IMR-90 (cell line): Measurements from ENCODE around the gene CEMP1. TPM values are rescaled to one million over a fixed set of nuclear protein-coding genes. Genes with fewer than 3 reads are reported as not detected.
"Not testable (repeated sequence)": the region's sequence is repeated elsewhere in the genome, so short reads cannot be mapped to it uniquely, and the experiment has no call there.

Experiments
- ATAC-seq: fragments of 200-7000 bp; cut with Tn5 transposase; 2 replicates; pipeline ENCODE4 v1.9.1; 2020; ENCODE audit warnings: low read depth, mild to moderate bottlenecking, moderate library complexity
- BruUV-seq: library from RNA; stranded (reverse); fragments of 400-500 nt; replicated peaks from 2 replicates; lab custom pipeline; 2021; lab: Mats Ljungman, UMichigan
- CTCF ChIA-PET: fragments of 300-600 bp; formaldehyde crosslinking; extraction: SDS; loops from one replicate; lab custom pipeline; 2021; ENCODE audit warnings: antibody characterized with exemption; lab: Yijun Ruan, JAX
- POLR2A ChIA-PET: fragments of 300-600 bp; sonication (Branson Sonifier 250); formaldehyde crosslinking; loops from one replicate; lab custom pipeline; 2022; ENCODE audit warnings: antibody characterized with exemption; ENCODE audit not compliant: unreplicated experiment; lab: Charles Lee
- DNase-seq: peaks from one replicate; pipeline ENCODE4 v3.0.0; 2013
- H2AFZ ChIP-seq: replicated peaks from 2 replicates; pipeline ENCODE3; 2013; ENCODE audit warnings: low read length, mild to moderate bottlenecking; ENCODE audit not compliant: poor library complexity
- H2AK5ac ChIP-seq: 2 replicates; pipeline ENCODE4 v1.6.1; 2013; ENCODE audit warnings: low read depth, low read length, inconsistent platforms
- H2AK9ac ChIP-seq: replicated peaks from 2 replicates; pipeline ENCODE3; 2013; ENCODE audit warnings: mild to moderate bottlenecking, low read depth, low read length, moderate library complexity; ENCODE audit not compliant: poor library complexity
- H2BK120ac ChIP-seq: 2 replicates; pipeline ENCODE4 v1.6.1; 2013; ENCODE audit warnings: low read depth, low read length, inconsistent platforms
- H2BK15ac ChIP-seq: 3 replicates; pipeline ENCODE4 v1.6.1; 2013; ENCODE audit warnings: low read depth, low read length, inconsistent platforms
- H2BK20ac ChIP-seq: 2 replicates; pipeline ENCODE4 v1.6.1; 2013; ENCODE audit warnings: low read depth, mild to moderate bottlenecking, inconsistent platforms, low read length, moderate library complexity
- H2BK5ac ChIP-seq: 2 replicates; pipeline ENCODE4 v1.6.1; 2013; ENCODE audit warnings: mild to moderate bottlenecking, low read depth, low read length, inconsistent platforms; ENCODE audit not compliant: poor library complexity, severe bottlenecking
- H3K14ac ChIP-seq: replicated peaks from 2 replicates; pipeline ENCODE4 v1.6.1; 2013; ENCODE audit warnings: low read depth, low read length, inconsistent platforms
- H3K18ac ChIP-seq: 2 replicates; pipeline ENCODE4 v1.6.1; 2013; ENCODE audit warnings: low read depth, low read length, control low read depth
- H3K23ac ChIP-seq: 2 replicates; pipeline ENCODE4 v1.6.1; 2013; ENCODE audit warnings: low read depth, low read length, inconsistent platforms
- H3K27ac ChIP-seq: 2 replicates; pipeline ENCODE4 v1.5.1; 2013; ENCODE audit warnings: mild to moderate bottlenecking, control low read depth, low read length; ENCODE audit not compliant: insufficient read depth
- H3K27me3 ChIP-seq: 2 replicates; pipeline ENCODE4 v1.6.1; 2013; ENCODE audit warnings: low read length; ENCODE audit not compliant: control insufficient read depth, insufficient read depth
- H3K36me3 ChIP-seq: 2 replicates; pipeline ENCODE4 v1.6.1; 2013; ENCODE audit warnings: low read length, mixed read lengths; ENCODE audit not compliant: control insufficient read depth, insufficient read depth
- H3K4ac ChIP-seq: 2 replicates; pipeline ENCODE4 v1.6.1; 2013; ENCODE audit warnings: low read depth, low read length, inconsistent platforms
- H3K4me1 ChIP-seq: 2 replicates; pipeline ENCODE4 v1.6.1; 2013; ENCODE audit warnings: low read length, mixed read lengths; ENCODE audit not compliant: control insufficient read depth, insufficient read depth
- H3K4me2 ChIP-seq: 2 replicates; pipeline ENCODE4 v1.6.1; 2013; ENCODE audit warnings: low read depth, mild to moderate bottlenecking, control low read depth, low read length, moderate library complexity
- H3K4me3 ChIP-seq: 2 replicates; pipeline ENCODE4 v1.5.1; 2013; ENCODE audit warnings: low read depth, mild to moderate bottlenecking, control low read depth, low read length, moderate library complexity; ENCODE audit not compliant: insufficient read depth
- H3K56ac ChIP-seq: 2 replicates; pipeline ENCODE4 v1.6.1; 2013; ENCODE audit warnings: low read length, inconsistent platforms; ENCODE audit not compliant: insufficient read depth; ENCODE audit errors: extremely low read depth
- H3K79me1 ChIP-seq, 2 experiments: 2 replicates each; pipeline ENCODE4 v1.6.1; 2013; ENCODE audit warnings: low read length in 2 of 2, inconsistent platforms in 1 of 2, low read depth in 1 of 2
- H3K9ac ChIP-seq: 2 replicates; pipeline ENCODE4 v1.6.1; 2013; ENCODE audit warnings: low read depth, low read length, control low read depth
- H3K9me1 ChIP-seq: 2 replicates; pipeline ENCODE4 v1.6.1; 2013; ENCODE audit warnings: low read length, inconsistent platforms; ENCODE audit not compliant: insufficient read depth
- H3K9me3 ChIP-seq: 2 replicates; pipeline ENCODE4 v1.6.1; 2013; ENCODE audit warnings: low read length; ENCODE audit not compliant: control insufficient read depth, insufficient read depth
- H4K20me1 ChIP-seq: 2 replicates; pipeline ENCODE4 v1.6.1; 2013; ENCODE audit warnings: low read length, inconsistent platforms; ENCODE audit not compliant: insufficient read depth
- H4K5ac ChIP-seq: 2 replicates; pipeline ENCODE4 v1.6.1; 2013; ENCODE audit warnings: mild to moderate bottlenecking, low read depth, low read length, control low read depth
- H4K8ac ChIP-seq, 2 experiments: 2 replicates each; pipeline ENCODE4 v1.6.1; 2013; ENCODE audit warnings: low read depth in 2 of 2, low read length in 2 of 2, control low read depth in 1 of 2, inconsistent platforms in 1 of 2
- H4K91ac ChIP-seq: 2 replicates; pipeline ENCODE4 v1.6.1; 2013; ENCODE audit warnings: low read depth, low read length, inconsistent platforms; ENCODE audit not compliant: insufficient read depth
- CTCF ChIP-seq: conservative IDR thresholded peaks from 2 replicates; pipeline ENCODE4 v1.5.1; 2012; ENCODE audit warnings: mild to moderate bottlenecking, low read depth, low read length, improper control_type of control experiment
- RAD21 ChIP-seq: IDR thresholded peaks from 2 replicates; pipeline ENCODE4 v1.6.1; 2012; ENCODE audit warnings: low read length, improper control_type of control experiment
- whole genome bisulfite sequencing, 2 experiments: methylation state at CpG; one replicate each; pipeline versions ENCODE4 v1.1.5 to v1.1.7; 2013; ENCODE audit warnings: missing lambda C conversion rate in 2 of 2; ENCODE audit not compliant: insufficient read length in 1 of 2; ENCODE audit errors: extremely low coverage in 2 of 2; 5-methylcytosine and 5-hydroxymethylcytosine counted together
- dilution Hi-C: fragments of 300-500 bp; cut with HindIII; formaldehyde crosslinking; loops from one replicate; pipeline ENCODE4 v1.14.3; 2018; ENCODE audit warnings: low sequenced_read_pairs; ENCODE audit not compliant: unreplicated experiment
- in situ Hi-C: fragments of 300-500 bp; cut with MboI; formaldehyde crosslinking; loops from 3 replicates; pipeline ENCODE4 v1.14.3; 2019; ENCODE audit warnings: low sequenced_read_pairs, inconsistent platforms, mixed read lengths
- intact Hi-C: fragments of 100-400 bp; cut with micrococcal nuclease; formaldehyde crosslinking; loops from 2 replicates; pipeline ENCODE4 v1.10.0; 2022
- polyA plus RNA-seq, 3 experiments: library from polyadenylated mRNA; depleted of rRNA; stranded (reverse); fragments of >200 nt; gene quantifications; 2 replicates each; pipeline ENCODE4 v1.2.3, GENCODE V29; 2012; ENCODE audit warnings: low replicate concordance in 1 of 3
- total RNA-seq: library from RNA; depleted of rRNA; stranded (reverse); fragments of >200 nt; gene quantifications from 2 replicates; pipeline ENCODE4 v1.2.3, GENCODE V29; 2012

Gene CEMP1
- total and polyA plus RNA-seq, 2 of the 4 experiments (the other 2 are of a cell fraction) = not detected

GRCh38 chr16:2560798-2561133, 29.6 kb upstream of the CEMP1 start:
- H3K9me1 ChIP-seq, H3K9me3 ChIP-seq, H4K91ac ChIP-seq, H4K20me1 ChIP-seq, H3K4me1 ChIP-seq, H2AFZ ChIP-seq, H3K4me3 ChIP-seq, POLR2A ChIA-PET, H3K4ac ChIP-seq, H2BK120ac ChIP-seq, H3K18ac ChIP-seq, H3K14ac ChIP-seq, H3K79me1 ChIP-seq, H3K27ac ChIP-seq, BruUV-seq, H3K4me2 ChIP-seq, DNase-seq, in situ Hi-C loops, intact Hi-C loops, H3K36me3 ChIP-seq, H3K23ac ChIP-seq, H4K8ac ChIP-seq, H2BK15ac ChIP-seq, H3K9ac ChIP-seq, H2AK9ac ChIP-seq, H2BK20ac ChIP-seq, CTCF ChIA-PET, H4K5ac ChIP-seq, H3K56ac ChIP-seq, H3K27me3 ChIP-seq, dilution Hi-C loops, H2AK5ac ChIP-seq, H2BK5ac ChIP-seq: not testable (repeated sequence)
- WGBS, 2 experiments = no CpG with 5 or more reads among the region's 4 CpGs
- ATAC-seq = peak; percentile 98
- TF ChIP-seq CTCF (peak; percentile 28), RAD21 (0 out of 2 replicates have a peak, but pooled peaks have one; percentile 23)

- H2AK5ac ChIP-seq, H3K36me3 ChIP-seq, POLR2A ChIA-PET, intact Hi-C loops, H4K8ac ChIP-seq, H2AFZ ChIP-seq, H3K9me3 ChIP-seq, in situ Hi-C loops, H3K14ac ChIP-seq, H2BK120ac ChIP-seq, H4K91ac ChIP-seq, H2AK9ac ChIP-seq, H3K4ac ChIP-seq, H3K9me1 ChIP-seq, H2BK5ac ChIP-seq, dilution Hi-C loops, H4K20me1 ChIP-seq, ATAC-seq, H2BK15ac ChIP-seq, H3K4me2 ChIP-seq, H2BK20ac ChIP-seq, H3K18ac ChIP-seq, H3K27ac ChIP-seq, H3K56ac ChIP-seq, CTCF ChIA-PET, H3K27me3 ChIP-seq, DNase-seq, H4K5ac ChIP-seq, BruUV-seq, H3K9ac ChIP-seq, H3K79me1 ChIP-seq, H3K23ac ChIP-seq, H3K4me1 ChIP-seq, H3K4me3 ChIP-seq: not testable (repeated sequence)
- no CpG with 5 or more reads among the region's 17 CpGs for WGBS, 2 experiments
Measured at GRCh38 chr16:2560131-2560797, 29.1 kb upstream of the CEMP1 start.
